A549 treated with DMSO at 1 μM for 4 hours (cell line): ENCODE results near the gene ATR. TPM values are rescaled to one million over a fixed set of nuclear protein-coding genes. Genes with fewer than 3 reads are reported as not detected.

Experiments used
- total RNA-seq: library from RNA; stranded (reverse); fragments of 200-300 nt; extraction: Qiagen RNA extraction; gene quantifications from 5 replicates; pipeline ENCODE4 v1.2.3, GENCODE V29; 2022; ENCODE audit warnings: low read depth

ATR gene
- 9.5 to 15.7 TPM (median 13.9 TPM) in 5 replicates for total RNA-seq

GRCh38 chr3:142578329-142579223 lies at the start of gene ATR:
Gene ATR, minus strand, starts transcription at chr3:142578733. Its CDS starts 29 bp downstream, at chr3:142578704.

GRCh38 chr3:142595951-142596725 lies 17.6 kb upstream of the ATR start, which contains the start of gene PLS1:
Gene PLS1, plus strand, starts transcription at chr3:142596393. Its CDS starts 67,845 bp downstream, at chr3:142664238.

GRCh38 chr3:142447852-142448823 lies 130.4 kb downstream of the ATR start, which contains the start of gene XRN1:
Gene XRN1, minus strand, starts transcription at chr3:142448037. Its CDS starts 93 bp downstream, at chr3:142447944.

Other genes with a start within 250 kb of the ATR start
- gene XRN1, start 130.7 kb downstream of the ATR start, total RNA-seq, result 3.3 to 8.5 TPM (median 5.1 TPM) in 5 replicates
- gene PLS1, start 17.7 kb upstream of the ATR start, total RNA-seq, result 10.9 to 17.6 TPM (median 14.9 TPM) in 5 replicates
- gene TRPC1, start 145.3 kb upstream of the ATR start, total RNA-seq, result 6.1 to 11.4 TPM (median 8.2 TPM) in 5 replicates